Measurements from ENCODE around the gene PITX2.

The PITX2 gene

DNA sequence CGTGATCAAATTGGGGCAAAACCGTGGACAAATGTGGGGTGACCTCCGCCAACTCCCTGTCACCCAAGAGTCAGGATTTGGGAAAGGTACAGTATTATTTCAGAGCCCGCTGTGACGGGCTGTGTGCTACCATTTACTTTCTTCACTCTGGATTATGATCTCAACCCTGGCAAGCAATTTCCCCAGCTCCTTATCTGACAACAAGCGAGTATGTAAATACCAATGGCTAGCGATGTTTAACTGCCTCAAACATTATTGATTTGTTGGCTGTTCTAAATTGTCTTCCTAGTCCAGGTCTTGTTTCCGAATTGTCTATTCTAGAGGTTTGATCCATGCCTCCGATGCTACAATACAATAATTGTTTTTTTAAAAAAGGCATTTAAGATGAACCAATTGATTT, 17.7 kb upstream of the PITX2 start:
- H3K9me3 ChIP-seq (ENCODE audit: severe bottlenecking) = no peaks in the 10 kb centered on the region
- no peak overlapping the region for H3K4me3 ChIP-seq (ENCODE audit: severe bottlenecking)
- no peaks in the 10 kb centered on the region for H3K4me1 ChIP-seq (ENCODE audit: insufficient read depth, poor library complexity, severe bottlenecking)
- no peak for DNase-seq (ENCODE audit: low spot score)
- TF ChIP-seq, protein P1, sequence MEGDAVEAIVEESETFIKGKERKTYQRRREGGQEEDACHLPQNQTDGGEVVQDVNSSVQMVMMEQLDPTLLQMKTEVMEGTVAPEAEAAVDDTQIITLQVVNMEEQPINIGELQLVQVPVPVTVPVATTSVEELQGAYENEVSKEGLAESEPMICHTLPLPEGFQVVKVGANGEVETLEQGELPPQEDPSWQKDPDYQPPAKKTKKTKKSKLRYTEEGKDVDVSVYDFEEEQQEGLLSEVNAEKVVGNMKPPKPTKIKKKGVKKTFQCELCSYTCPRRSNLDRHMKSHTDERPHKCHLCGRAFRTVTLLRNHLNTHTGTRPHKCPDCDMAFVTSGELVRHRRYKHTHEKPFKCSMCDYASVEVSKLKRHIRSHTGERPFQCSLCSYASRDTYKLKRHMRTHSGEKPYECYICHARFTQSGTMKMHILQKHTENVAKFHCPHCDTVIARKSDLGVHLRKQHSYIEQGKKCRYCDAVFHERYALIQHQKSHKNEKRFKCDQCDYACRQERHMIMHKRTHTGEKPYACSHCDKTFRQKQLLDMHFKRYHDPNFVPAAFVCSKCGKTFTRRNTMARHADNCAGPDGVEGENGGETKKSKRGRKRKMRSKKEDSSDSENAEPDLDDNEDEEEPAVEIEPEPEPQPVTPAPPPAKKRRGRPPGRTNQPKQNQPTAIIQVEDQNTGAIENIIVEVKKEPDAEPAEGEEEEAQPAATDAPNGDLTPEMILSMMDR (IDR thresholded peaks at IDR 0.05; ENCODE audit: poor library complexity, severe bottlenecking) = no peak
- ATAC-seq (ENCODE audit: low read depth) = no peak
- peaks cover 100% of the 10 kb centered on the region for H3K27me3 ChIP-seq (ENCODE audit: insufficient read depth, poor library complexity, severe bottlenecking)
- no peaks in the 10 kb centered on the region for H3K36me3 ChIP-seq (ENCODE audit: low read depth)
- no peak overlapping the region for H3K27ac ChIP-seq (ENCODE audit: poor library complexity, severe bottlenecking)

- TF ChIP-seq, protein P1 (IDR thresholded peaks at IDR 0.05; ENCODE audit: poor library complexity, severe bottlenecking) = no peak
- H3K9me3 ChIP-seq (ENCODE audit: severe bottlenecking) = no peaks in the 10 kb centered on the region
- no peak overlapping the region for H3K27ac ChIP-seq (ENCODE audit: poor library complexity, severe bottlenecking)
- H3K36me3 ChIP-seq (ENCODE audit: low read depth) = no peaks in the 10 kb centered on the region
- peaks cover 100% of the 10 kb centered on the region for H3K27me3 ChIP-seq (ENCODE audit: insufficient read depth, poor library complexity, severe bottlenecking)
- DNase-seq (ENCODE audit: low spot score) (no peak), ATAC-seq (ENCODE audit: low read depth) (no peak)
- H3K4me1 ChIP-seq (ENCODE audit: insufficient read depth, poor library complexity, severe bottlenecking) = no peaks in the 10 kb centered on the region
- H3K4me3 ChIP-seq (ENCODE audit: severe bottlenecking) = no peak overlapping the region
These were observed 16.6 kb upstream of the PITX2 start for GRCh38 chr4:110639207-110640090.

DNA sequence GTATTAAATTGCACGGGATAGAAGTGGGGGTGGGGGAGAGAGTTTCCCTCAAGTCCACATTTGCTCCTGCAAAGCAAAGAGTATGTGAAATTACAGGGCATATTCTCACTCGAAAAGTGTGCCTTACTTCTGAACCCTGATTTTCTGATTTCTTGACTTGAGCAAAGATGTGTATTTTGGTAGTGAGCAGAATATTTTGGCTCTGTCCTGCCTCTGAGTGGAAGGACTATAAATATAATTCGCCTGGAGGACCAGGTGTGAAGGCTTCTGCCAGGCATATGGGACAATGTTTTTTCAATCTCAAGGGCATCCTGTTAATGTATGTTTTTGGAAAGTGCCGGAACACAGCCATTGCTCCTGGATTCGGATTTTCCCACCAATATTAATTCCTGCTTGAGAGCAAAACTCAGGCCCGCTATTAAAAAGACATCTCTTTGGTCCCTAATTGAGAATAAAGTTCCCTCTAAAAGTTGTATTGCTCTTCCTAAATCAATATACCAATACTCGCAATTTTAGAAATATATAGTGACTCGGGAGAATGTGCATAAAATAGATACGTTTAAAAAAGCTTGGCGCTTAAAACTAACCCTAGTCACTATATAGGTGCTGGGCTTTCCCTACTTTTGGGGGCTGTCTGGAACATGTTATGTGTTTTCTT, 15.3 kb upstream of the PITX2 start:
- H3K9me3 ChIP-seq (ENCODE audit: severe bottlenecking) = no peaks in the 10 kb centered on the region
- no peak overlapping the region for H3K27ac ChIP-seq (ENCODE audit: poor library complexity, severe bottlenecking)
- peaks cover 100% of the 10 kb centered on the region for H3K27me3 ChIP-seq (ENCODE audit: insufficient read depth, poor library complexity, severe bottlenecking)
- ATAC-seq (ENCODE audit: low read depth) = no peak
- no peaks in the 10 kb centered on the region for H3K36me3 ChIP-seq (ENCODE audit: low read depth)
- H3K4me1 ChIP-seq (ENCODE audit: insufficient read depth, poor library complexity, severe bottlenecking) = no peaks in the 10 kb centered on the region
- DNase-seq (ENCODE audit: low spot score) = no peak
- H3K4me3 ChIP-seq (ENCODE audit: severe bottlenecking) = no peak overlapping the region
- TF ChIP-seq, protein P1 (IDR thresholded peaks at IDR 0.05; ENCODE audit: poor library complexity, severe bottlenecking) = no peak

- Histone ChIP-seq H3K4me3 (ENCODE audit: severe bottlenecking) (no peak overlapping the region), H3K9me3 (ENCODE audit: severe bottlenecking) (no peaks in the 10 kb centered on the region), H3K27ac (ENCODE audit: poor library complexity, severe bottlenecking) (no peak overlapping the region), H3K4me1 (ENCODE audit: insufficient read depth, poor library complexity, severe bottlenecking) (no peaks in the 10 kb centered on the region), H3K36me3 (ENCODE audit: low read depth) (no peaks in the 10 kb centered on the region), H3K27me3 (ENCODE audit: insufficient read depth, poor library complexity, severe bottlenecking) (peaks cover 100% of the 10 kb centered on the region)
- DNase-seq (ENCODE audit: low spot score) (no peak), ATAC-seq (ENCODE audit: low read depth) (no peak)
- TF ChIP-seq, protein P1 (IDR thresholded peaks at IDR 0.05; ENCODE audit: poor library complexity, severe bottlenecking) = no peak
These were observed 14.7 kb upstream of the PITX2 start for GRCh38 chr4:110637408-110638088.

Data from RWPE2 (cell line).